Brain microvascular endothelial cell (primary cell): Measurements from ENCODE around the gene CCNA1.

Experiments used
- DNase-seq: peaks from one replicate; pipeline ENCODE4 v3.0.0-alpha.2; 2020
- H3K27ac ChIP-seq: fragments of 250-450 bp; sonication (Bioruptor Pico); 2 replicates; pipeline ENCODE4 v1.5.1; 2020; ENCODE audit warnings: mild to moderate bottlenecking, moderate library complexity
- H3K27me3 ChIP-seq: fragments of 250-450 bp; sonication (Bioruptor Pico); replicated peaks from 2 replicates; pipeline ENCODE4 v1.5.1; 2020; ENCODE audit warnings: mild to moderate bottlenecking
- H3K36me3 ChIP-seq: fragments of 250-450 bp; sonication (Bioruptor Pico); replicated peaks from 2 replicates; pipeline ENCODE4 v1.5.1; 2020; ENCODE audit warnings: mild to moderate bottlenecking
- H3K4me3 ChIP-seq: 2 replicates; pipeline ENCODE4 v1.5.1; 2011; ENCODE audit warnings: low read depth, mild to moderate bottlenecking, control low read depth, low read length, moderate library complexity
- CTCF ChIP-seq: IDR thresholded peaks from 2 replicates; pipeline ENCODE4 v1.5.1; 2011; ENCODE audit warnings: low read depth, mild to moderate bottlenecking, moderate library complexity, low read length, control low read depth, inconsistent platforms; ENCODE audit errors: missing control alignments
- in situ Hi-C: cut with HindIII; loops from 2 replicates; pipeline ENCODE4 v1.10.0; 2017; ENCODE audit warnings: low sequenced_read_pairs, low pct_ligation_motif_present

Gene CCNA1

GRCh38 chr13:36413161-36413560 lies 19.1 kb upstream of the CCNA1 start:
- no peak for DNase-seq
- no peak for TF ChIP-seq CTCF
- Histone ChIP-seq H3K4me3 (no peak overlapping the region), H3K27ac (no peak overlapping the region), H3K36me3 (no peaks in the 10 kb centered on the region), H3K27me3 (no peaks in the 10 kb centered on the region)
- in situ Hi-C loops, result no loop called here

DNA sequence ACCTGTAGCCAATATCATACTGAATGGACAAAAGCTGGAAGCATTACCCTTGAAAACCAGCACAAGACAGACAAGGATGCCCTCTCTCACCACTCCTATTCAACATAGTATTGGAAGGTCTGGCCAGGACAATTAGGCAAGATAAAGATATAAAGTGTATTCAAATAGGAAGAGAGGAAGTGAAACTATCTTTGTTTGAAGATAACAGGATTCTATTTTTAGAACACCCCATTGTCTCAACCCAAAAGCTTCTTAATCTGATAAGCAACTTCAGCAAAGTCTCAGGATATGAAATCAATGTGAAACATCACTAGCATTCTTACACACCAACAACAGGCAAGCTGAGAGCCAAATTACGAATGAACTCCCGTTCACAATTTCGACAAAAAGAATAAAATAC lies 17.8 kb upstream of the CCNA1 start:
- Histone ChIP-seq H3K27me3 (no peaks in the 10 kb centered on the region), H3K36me3 (no peaks in the 10 kb centered on the region), H3K27ac (no peak overlapping the region), H3K4me3 (no peak overlapping the region)
- DNase-seq, result no peak
- TF ChIP-seq CTCF, result no peak
- in situ Hi-C loops, result no loop called here

GRCh38 chr13:36417331-36417730 lies 15.0 kb upstream of the CCNA1 start:
- H3K27ac ChIP-seq, result peak overlapping the region; percentile 68
- no peak for TF ChIP-seq CTCF
- in situ Hi-C loops, result no loop called here
- H3K4me3 ChIP-seq, result no peak overlapping the region
- H3K36me3 ChIP-seq, result no peaks in the 10 kb centered on the region
- no peaks in the 10 kb centered on the region for H3K27me3 ChIP-seq
- no peak for DNase-seq

DNA sequence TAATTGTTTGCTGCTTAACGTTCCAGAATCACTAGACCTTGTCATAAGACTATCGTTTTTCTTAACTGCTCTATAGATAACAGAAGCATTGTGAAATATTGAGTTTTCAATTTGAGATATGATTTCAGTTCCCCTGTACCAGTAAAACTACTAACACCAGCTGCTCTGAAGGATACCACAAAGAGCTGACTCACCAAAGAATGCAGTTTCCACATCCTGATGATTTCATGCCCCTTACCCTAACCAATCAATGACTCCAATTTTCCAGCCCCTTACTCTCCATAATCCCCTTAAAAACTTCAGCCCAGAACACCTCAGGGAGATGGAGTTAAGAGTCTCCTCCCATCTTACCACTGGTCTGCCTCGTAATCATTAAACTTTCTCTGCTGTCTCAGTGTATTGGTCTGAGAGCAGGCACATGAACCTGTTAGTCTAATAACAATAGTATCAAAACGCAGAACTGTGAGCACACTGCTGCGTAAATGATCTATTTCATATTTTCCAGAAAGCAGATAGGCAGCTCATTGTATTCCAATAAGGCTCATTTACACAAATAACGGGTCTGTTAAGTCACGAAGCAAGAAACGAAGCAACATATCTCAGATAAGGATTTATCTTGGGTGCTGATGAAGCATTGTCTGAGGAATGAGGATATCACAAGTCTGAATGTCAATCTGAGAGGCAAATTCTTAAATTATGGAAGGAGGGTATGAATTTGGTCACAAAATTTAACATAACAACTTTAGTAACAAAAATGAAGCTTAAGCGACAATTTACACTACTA lies 14.1 kb upstream of the CCNA1 start:
- Histone ChIP-seq H3K27ac (peak overlapping the region; percentile 68), H3K27me3 (no peaks in the 10 kb centered on the region), H3K36me3 (no peaks in the 10 kb centered on the region), H3K4me3 (peak overlapping the region; percentile 31)
- in situ Hi-C loops, result no loop called here
- peak; percentile 64 for DNase-seq
- no peak for TF ChIP-seq CTCF

GRCh38 chr13:36420437-36420891 lies 11.8 kb upstream of the CCNA1 start:
- Histone ChIP-seq H3K27ac (no peak overlapping the region), H3K27me3 (no peaks in the 10 kb centered on the region), H3K4me3 (no peak overlapping the region), H3K36me3 (no peaks in the 10 kb centered on the region)
- DNase-seq, result peak; percentile 86
- TF ChIP-seq CTCF, result peak; percentile 90
- in situ Hi-C loops, result no loop called here

- Histone ChIP-seq H3K27me3 (no peaks in the 10 kb centered on the region), H3K36me3 (no peaks in the 10 kb centered on the region), H3K27ac (no peak overlapping the region), H3K4me3 (no peak overlapping the region)
- in situ Hi-C loops, result no loop called here
- DNase-seq, result peak; percentile 40
- no peak for TF ChIP-seq CTCF
These were observed 10.8 kb upstream of the CCNA1 start for GRCh38 chr13:36421447-36421846.
